Activated T-cell treated with anti-CD3 and anti-CD28 coated beads, Interleukin-2, amount 50 U/mL, for 1 hour (primary cell): ENCODE measurements around the gene SMG7.
A peak's percentile ranks its signal among the peaks of the same experiment; 100 is the strongest.
"Not testable (repeated sequence)": the region's sequence is repeated elsewhere in the genome, so short reads cannot be mapped to it uniquely, and the experiment has no call there.

Experiments
- DNase-seq: peaks from one replicate; pipeline ENCODE4 v3.0.0-alpha.2; 2020

The SMG7 gene, protein sequence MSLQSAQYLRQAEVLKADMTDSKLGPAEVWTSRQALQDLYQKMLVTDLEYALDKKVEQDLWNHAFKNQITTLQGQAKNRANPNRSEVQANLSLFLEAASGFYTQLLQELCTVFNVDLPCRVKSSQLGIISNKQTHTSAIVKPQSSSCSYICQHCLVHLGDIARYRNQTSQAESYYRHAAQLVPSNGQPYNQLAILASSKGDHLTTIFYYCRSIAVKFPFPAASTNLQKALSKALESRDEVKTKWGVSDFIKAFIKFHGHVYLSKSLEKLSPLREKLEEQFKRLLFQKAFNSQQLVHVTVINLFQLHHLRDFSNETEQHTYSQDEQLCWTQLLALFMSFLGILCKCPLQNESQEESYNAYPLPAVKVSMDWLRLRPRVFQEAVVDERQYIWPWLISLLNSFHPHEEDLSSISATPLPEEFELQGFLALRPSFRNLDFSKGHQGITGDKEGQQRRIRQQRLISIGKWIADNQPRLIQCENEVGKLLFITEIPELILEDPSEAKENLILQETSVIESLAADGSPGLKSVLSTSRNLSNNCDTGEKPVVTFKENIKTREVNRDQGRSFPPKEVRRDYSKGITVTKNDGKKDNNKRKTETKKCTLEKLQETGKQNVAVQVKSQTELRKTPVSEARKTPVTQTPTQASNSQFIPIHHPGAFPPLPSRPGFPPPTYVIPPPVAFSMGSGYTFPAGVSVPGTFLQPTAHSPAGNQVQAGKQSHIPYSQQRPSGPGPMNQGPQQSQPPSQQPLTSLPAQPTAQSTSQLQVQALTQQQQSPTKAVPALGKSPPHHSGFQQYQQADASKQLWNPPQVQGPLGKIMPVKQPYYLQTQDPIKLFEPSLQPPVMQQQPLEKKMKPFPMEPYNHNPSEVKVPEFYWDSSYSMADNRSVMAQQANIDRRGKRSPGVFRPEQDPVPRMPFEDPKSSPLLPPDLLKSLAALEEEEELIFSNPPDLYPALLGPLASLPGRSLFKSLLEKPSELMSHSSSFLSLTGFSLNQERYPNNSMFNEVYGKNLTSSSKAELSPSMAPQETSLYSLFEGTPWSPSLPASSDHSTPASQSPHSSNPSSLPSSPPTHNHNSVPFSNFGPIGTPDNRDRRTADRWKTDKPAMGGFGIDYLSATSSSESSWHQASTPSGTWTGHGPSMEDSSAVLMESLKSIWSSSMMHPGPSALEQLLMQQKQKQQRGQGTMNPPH

DNA sequence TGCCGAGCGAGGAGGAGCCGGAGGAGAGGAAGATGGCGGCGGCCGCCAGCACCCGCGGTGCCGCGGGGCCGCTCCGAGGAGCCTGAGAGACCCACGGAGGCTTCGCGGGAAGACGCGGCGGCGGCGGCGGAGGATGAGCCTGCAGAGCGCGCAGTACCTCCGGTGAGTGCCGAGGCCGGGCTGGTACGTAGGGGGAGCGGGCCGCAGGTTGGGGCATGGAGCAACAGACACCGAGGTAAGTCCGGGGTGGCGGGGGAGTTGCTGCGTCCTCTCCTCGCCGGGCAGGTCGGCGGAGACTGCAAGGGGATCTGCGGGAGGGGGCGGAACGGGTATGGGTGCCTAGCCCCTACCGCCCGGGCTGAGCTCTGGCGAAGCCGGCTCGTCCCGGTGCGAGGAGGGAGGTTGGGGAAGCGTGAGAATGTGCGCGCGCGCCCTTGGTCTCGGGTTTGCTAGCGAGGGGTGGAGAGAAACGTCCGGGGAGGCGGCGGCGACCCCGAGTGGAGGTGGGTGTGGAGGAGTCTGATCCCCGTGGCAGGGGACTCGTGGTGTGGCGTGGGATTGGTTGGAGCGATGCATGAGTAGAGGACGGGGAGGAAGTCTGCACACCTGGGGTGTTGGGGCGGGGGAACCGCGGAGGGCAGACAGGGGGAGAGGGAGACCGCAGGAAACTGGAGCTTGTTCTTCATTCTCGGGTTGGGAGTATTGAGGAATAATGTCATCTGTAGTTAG lies at the start of gene SMG7:
Gene SMG7 (plus strand): TSS at position 12 of the 729 bp plus-strand sequence. CDS start 122 bp downstream, at position 134.
- peak; percentile 62 for DNase-seq

DNA sequence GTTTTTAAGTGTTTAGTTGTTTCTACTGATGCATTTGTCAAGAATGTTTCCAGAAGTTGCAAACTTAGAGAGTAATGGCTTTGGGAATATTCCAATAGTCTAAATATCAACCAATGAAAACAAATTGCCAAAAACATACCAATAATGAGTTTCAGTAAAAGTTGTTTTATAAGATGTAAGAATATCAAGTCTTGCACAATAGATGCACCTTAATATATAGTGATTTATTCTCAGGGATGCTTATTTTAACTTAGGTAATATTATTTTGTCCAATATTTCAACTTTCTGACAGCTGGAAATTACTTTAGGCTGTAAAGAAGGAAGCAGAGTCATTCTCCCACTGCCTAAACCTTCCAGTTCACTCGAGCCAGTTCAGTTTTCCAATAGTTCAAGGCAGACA lies 48.8 kb upstream of the SMG7 start:
- no peak for DNase-seq

DNA sequence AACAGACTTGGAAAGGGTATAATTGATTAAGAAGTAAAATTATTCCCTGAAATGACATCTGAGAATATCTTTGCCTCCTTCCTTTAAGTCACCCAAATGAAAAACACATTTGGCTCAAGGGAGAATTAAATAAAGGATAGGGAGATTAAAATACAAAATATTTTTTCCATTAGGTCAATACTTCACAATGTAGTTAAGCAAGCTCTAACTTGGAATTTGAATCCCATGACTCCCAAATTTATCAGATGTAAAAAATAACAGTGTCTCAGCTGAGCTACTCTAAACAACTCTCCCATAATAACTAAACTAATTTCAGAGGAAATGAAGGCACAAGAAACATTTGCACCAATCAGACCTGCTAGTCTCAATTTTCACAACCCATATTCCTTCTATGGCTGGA lies 47.6 kb upstream of the SMG7 start:
- DNase-seq = no peak

DNA sequence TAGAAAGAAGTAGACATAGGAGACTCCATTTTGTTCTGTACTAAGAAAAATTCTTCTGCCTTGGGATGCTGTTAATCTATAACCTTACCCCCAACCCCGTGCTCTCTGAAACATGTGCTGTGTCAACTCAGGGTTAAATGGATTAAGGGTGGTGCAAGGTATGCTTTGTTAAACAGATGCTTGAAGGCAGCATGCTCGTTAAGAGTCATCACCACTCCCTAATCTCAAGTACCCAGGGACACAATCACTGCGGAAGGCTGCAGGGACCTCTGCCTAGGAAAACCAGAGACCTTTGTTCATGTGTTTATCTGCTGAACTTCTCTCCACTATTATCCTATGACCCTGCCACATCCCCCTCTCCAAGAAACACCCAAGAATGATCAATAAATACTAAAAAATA lies 44.7 kb upstream of the SMG7 start:
- not testable (repeated sequence) for DNase-seq

DNA sequence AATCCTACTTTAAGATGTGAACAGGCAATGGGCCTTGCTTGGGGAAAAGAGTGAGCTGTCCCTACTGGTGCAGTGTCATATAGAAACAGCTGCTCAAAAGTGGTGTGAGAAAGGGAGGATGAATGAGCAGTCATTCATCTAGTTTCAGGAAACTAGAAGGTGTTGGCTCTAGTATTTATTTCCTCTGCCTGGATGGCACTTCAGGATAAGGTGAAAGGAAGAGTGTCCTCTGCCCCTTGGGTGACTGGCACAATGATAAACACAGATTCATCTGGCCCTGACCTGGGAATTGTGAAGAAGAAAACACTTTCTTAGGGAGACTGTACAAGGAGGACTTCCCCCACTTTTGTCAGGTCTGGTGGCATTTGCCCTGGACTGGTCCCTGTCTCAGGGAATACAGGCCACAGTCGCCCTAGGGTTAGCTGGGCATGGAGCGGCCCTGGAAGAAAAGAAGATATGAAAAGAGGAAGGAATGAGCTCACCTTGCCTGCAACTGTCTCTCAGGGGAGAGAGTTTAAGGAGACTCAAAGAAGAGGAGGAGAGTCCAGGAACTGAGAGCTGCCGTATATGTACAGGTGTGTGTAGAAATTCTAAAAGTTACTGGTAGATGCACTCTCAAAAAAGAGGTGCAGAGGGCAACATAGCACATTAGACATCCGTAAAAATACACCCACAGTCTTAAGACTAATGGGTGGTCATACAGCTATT lies 40.3 kb upstream of the SMG7 start:
- no peak for DNase-seq

DNA sequence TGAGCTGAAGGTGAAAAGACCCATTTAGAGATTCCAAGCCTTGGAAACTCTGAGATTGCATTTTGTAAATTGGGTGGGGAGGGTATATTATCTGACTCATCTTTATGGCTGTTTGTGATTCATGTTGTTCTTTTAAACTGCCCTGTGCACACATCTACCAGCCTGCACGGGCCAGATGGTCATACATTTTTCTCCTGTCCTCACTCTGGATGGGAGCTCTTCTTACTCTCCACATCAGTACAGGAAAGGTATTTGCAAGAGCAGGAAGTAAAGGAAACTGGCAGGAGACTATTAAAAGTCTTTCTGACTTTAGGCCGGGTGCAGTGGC lies 39.8 kb upstream of the SMG7 start:
- no peak for DNase-seq

DNA sequence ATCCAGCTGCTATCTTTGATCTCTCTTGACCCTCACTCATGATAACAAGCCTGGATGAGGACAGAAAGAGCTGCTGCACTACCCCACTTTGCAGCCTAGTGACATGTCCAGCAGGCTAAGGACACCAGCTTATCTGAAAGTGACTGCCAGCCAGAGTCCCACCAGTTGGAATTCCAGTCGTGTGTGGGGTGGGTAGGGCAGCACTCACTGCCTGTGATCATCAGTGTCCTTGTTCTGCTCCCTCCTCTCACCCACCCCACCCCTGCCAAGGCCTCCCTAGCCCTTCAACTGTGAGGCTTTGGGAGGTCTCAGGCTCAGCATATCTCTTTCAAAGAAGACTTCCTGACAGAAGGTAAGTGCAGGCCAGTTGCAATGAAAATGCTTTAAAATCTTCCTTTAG lies 38.6 kb upstream of the SMG7 start:
- DNase-seq = no peak

DNA sequence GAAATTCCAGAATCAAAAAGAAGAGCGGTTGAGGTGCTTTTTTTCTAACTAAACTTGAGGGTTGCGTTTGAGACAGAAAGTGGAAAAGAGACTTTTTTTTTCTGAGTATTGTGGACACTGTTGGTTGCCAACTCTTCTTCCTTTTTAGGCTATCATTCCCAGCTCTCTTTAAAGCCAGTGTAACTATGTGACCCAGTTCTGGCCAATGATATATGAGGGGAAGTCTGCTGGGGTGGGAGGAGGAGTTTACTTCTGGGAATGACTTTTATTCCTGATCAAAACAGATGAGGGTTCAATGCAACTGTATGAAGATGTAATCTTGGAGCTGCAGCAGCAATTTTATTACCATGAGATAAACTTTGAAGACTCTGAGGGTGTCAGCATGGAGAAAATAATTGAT lies 36.8 kb upstream of the SMG7 start:
- no peak for DNase-seq

DNA sequence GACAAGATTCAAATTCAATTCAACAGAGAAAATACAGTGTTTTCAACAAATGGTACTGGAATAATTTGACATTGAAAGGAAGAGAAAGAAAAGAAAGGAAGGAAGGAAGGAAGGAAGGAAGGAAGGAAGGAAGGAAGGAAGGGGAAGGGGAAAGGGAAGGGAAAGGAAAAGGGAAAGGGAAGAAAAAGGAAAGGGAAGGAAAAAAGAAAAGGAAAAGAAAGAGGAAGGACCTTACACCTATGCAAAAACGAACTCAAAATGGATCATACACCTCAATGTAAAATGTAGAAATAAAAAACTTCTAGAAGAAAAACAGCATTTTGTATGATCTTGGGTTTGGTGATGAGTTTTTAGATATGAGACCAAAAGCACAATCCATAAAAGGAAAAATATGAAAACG lies 34.2 kb upstream of the SMG7 start:
- DNase-seq = no peak

DNA sequence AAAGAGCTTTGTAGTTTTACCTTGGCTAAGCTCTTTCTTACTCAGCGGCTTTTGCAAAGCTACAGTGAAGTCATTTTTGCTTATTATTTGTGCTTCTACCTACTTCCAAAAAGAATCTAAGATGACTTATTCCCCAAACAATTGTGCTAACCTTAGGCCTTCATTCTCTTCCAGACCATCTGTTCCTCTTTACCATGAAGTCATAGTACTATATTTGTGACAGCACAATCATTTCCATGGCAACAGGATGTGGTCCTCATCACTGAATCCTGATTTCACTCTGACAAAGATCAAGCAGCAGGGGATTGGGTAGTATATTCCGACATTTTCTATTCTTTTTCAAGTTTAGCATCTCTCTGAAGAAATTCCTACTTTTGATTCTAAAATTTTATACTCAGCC lies 29.3 kb upstream of the SMG7 start:
- DNase-seq = no peak

DNA sequence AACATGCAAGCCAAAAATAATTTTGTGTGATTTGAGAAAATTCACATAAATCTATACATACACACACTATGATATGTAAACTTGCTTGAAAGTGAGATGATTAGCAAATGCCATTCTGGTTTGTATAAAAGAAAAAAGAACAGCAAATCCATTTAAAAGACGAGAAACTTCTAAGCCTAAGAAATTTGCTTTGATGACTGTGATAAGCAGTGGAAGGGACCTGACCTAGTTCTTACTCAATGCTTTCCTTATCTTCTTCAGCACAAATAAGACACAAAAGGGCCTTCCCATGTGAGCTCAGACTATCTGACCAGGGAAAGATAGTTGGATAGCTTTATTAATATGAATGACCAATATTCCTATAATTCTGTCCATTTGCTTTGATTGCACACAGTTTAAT lies 28.8 kb upstream of the SMG7 start:
- no peak for DNase-seq

DNA sequence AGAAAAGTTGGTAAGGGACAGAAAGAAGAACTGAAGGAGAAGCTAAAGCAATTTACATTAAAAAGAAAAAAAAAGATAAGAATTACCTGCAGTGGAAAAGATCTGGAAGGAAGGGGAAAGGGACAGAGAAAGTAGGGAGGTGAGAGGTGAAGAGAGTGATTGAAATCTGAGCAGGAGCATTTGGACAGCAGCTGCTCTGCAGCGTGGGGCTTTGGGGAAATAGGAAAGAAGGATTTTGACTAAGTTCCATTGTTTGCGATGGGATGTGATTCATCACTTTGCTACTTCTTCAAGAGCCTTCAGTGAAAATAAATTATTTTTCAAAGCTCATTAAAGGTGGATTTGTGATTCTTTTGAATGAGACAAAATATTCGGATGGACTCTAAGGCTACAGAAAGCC lies 28.1 kb upstream of the SMG7 start:
- DNase-seq = no peak

DNA sequence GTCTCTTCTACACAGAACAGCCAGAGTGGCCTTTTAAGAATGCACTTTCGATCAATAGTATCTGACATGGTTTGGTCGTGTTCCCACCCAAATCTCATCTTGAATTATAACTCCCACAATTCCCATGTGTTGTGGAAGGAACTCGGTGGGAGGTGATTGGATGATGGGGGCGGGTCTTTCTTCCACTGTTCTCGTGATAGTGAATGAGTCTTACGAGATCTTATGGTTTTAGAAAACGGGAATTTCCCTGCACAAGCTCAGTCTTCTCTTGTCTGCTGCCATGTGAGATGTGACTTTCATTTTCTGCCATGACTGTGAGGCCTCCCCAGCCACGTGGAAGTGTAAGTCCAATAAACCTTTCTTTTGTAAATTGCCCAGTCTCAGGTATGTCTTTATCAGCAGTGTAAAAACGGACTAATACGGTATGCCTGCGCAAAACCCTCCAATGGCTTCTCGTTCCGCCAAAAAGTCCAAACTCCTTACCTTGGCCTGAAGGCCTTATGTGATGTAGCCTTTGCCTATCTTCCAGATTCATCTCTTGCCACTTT lies 23.0 kb upstream of the SMG7 start:
- DNase-seq = no peak

DNA sequence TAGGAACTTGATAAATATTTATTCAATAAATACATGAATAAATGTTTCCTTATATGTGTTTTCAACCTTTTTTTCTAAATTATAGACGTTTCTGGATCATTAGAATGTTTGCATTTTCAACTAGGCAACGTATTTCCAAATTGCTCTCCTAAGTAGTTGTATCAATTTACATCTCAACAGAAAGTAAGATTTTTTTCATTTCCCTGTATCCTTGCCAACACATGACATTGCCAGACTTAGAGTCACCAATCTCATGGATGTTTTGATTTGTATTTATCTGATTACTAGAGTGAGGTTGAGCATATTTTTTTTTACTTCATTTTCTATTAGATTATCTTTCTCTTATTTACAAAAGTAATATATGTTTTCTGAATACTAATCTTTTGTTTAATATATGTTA lies 22.2 kb upstream of the SMG7 start:
- no peak for DNase-seq

DNA sequence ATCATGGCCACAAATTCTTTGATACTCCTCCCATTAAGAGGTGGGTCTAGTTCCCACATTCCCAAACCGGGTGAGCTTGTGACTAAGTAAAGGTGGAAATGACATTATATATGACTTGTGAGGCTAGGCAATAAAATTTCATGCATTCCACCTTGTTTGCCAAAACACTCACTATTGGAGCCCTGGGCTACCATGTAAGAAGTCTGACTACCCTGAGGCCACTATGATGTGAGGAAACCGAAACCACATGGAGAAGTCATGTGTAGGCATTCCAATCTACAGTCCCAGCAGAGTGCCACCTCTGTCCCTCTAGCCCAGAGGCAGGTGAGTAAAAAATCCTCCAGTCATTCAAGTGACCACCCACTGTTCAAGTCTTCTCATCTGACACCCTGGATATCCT lies 17.9 kb upstream of the SMG7 start:
- no peak for DNase-seq

DNA sequence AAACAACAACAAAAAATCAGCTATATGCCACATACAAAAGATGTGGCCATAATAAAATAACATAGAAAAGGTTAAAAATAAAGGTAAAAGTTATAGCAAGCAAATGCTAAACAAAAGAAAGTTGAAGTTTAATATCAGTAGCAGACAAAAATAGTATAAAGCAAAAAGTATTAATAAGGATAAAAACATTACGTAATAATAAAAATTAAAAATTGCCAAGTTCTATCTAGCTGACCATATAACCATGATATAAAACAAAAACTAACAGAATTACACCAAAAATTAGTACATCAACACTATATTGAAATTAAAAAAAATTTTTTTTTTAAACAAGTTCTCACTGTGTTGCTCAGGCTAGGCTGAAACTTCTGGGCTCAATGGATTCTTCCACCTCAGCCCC lies 15.5 kb upstream of the SMG7 start:
- no peak for DNase-seq

DNA sequence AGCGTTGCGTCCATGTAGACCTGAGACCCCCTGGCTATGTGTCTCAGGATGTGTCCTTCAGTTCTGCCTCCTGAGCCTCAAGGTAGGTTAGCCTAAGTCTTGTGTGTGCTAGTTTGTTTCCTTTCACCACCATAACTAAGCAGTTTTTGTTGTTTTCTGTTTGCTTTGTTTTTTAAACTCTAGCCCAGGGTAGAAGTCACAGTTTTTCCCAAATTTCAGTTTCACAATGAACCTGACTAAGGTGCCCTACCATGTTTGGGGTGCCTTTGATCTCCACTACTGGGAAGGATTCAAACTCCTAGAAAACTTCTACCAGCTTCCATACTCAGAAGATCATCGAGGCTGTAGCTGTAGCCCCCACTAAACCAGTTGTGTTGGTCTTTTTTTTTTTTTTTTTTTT lies 14.8 kb upstream of the SMG7 start:
- DNase-seq = no peak

DNA sequence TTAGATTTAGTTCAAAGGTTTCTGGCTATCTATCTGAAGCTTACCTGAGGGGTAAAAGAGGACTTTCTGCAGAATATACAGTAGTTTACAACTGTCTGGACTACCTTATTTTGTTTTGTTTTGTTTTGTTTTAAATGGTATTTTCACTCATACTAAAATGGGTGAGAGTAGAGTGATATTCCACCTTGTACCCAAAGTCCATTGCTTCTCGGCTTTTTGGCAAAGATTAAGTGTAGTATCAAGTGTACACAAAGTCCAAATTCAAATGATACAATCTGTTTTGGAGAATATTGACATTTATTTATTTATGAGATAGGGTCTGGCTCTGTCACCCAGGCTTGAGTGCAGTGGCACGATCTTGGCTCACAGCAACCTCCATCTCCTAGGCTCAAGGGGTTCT lies 11.7 kb upstream of the SMG7 start:
- DNase-seq = no peak

DNA sequence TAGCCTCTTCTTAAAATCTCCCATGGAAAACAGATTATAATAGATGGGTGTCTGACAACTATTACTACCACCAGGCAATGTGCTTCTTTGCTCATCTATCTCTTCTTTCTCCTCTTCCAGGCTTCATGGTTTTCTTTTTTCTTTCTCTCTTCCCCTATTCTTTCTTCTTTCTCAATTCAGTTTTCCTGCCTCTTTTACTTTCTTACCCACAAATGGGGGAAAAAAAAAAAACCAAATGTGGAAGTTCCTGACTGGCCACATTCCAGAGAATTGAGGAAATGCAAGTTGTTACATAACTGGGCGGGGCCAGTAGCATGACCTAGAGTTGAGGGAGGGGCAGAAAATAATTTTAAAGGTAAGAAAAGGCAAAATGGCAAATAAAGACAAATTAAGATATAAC lies 10.9 kb upstream of the SMG7 start:
- no peak for DNase-seq

DNA sequence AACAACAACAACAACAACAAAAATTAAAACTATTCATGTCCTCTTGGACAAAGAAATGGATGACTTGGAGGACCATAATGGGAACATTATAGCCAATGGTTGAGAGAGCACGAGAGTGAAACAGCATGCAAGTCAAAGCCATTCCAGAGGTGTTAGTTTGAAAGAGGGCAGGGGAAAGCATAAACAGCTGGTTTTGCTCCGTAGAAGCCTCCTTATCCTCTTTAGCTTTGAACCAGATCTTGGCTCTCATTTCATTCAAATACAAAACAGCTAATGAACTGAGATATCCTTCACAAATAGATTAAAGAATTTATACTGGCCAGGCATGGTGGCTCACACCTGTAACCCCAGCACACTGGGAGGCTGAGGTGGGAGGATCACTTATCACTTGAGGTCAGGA lies 8.7 kb upstream of the SMG7 start:
- DNase-seq = no peak

DNA sequence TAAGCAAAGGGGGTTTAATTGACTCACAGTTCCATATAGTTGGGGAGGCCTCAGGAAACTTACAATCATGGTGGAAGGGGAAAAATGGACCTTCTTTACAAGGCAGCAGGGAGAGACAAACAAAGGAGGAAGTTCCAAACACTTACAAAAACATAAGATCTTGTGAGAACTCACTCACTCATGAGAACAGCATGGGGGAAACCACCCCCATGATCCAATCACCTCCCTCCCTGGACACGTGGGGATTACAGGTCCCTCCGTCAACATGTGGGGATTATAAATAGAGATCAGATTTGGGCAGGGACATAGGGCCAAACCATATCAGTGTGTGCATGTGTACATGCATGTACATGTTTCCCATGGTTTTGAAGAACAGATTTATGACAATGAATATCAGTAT lies 5.5 kb upstream of the SMG7 start:
- no peak for DNase-seq

DNA sequence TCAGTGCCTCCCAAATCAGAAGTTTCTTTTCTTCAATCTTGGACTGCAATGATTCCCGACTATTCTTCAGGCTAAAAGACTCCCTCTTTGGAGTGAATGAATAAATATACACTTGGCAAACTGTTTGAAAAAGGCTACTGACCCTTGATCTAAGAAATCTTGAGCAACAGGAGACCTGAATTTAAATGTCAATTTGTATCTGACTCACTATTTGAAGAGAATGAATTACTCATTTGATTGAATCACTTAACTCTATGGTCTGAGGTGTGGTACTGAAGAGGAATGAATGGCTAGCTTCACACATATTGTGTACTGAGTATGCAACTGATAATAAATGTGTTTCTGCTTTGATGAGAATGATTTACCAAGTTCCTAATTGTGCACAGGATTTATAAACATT lies 4.6 kb upstream of the SMG7 start:
- no peak for DNase-seq
